Right lobe of liver (tissue), 6 donors: Measurements from ENCODE around the gene KDM1A. TPM values are rescaled to one million over a fixed set of nuclear protein-coding genes. Genes with fewer than 3 reads are reported as not detected.
"Not testable (repeated sequence)": the region's sequence is repeated elsewhere in the genome, so short reads cannot be mapped to it uniquely, and the experiment has no call there.

ENCODE experiments used
- ATAC-seq, 4 donors: fragments of 200-7000 bp; cut with Tn5 transposase; one replicate each; pipeline ENCODE4 v1.9.1; 2020; ENCODE audit warnings: mild to moderate bottlenecking in 4 of 4, moderate library complexity in 4 of 4
- DNase-seq, 3 donors: peaks; one replicate each; pipeline ENCODE4 v3.0.0-alpha.2; 2020
- H3K27ac ChIP-seq, 3 donors: fragments of 200-600 bp; one replicate each; pipeline ENCODE4 v1.8.0; 2022
- H3K27me3 ChIP-seq, 2 donors: fragments of 200-600 bp; one replicate each; pipeline ENCODE4 v1.8.0; 2022
- H3K36me3 ChIP-seq, 4 donors: fragments of 200-600 bp; sonication (generic) in 1 of 4; one replicate each; pipeline versions ENCODE4 v1.5.1 to v1.8.0; 2017 to 2022; ENCODE audit warnings: control low read depth in 1 of 4
- H3K4me1 ChIP-seq, 4 donors: fragments of 200-600 bp; sonication (generic) in 1 of 4; one replicate each; pipeline versions ENCODE4 v1.5.1 to v1.8.0; 2017 to 2022; ENCODE audit warnings: control low read depth in 1 of 4
- H3K4me3 ChIP-seq, 3 donors: fragments of 200-600 bp; one replicate each; pipeline ENCODE4 v1.8.0; 2022
- H3K9me3 ChIP-seq, 4 donors: fragments of 200-600 bp; sonication (generic) in 1 of 4; one replicate each; pipeline versions ENCODE4 v1.5.1 to v1.8.0; 2017 to 2022; ENCODE audit warnings: control low read depth in 1 of 4
- CTCF ChIP-seq, 4 donors: fragments of 200-600 bp in 3 of 4; fragments of 450-650 bp in 1 of 4; IDR thresholded peaks; one replicate each; pipeline versions ENCODE4 v1.5.1 to v1.8.0; 2016 to 2022; ENCODE audit warnings: antibody characterized with exemption in 4 of 4, mild to moderate bottlenecking in 2 of 4
- POLR2A ChIP-seq: fragments of 450-650 bp; IDR thresholded peaks from one replicate; pipeline ENCODE4 v1.6.1; 2017; ENCODE audit warnings: antibody characterized with exemption, mild to moderate bottlenecking
- WGBS: methylation state at CpG from one replicate; pipeline ENCODE4 v1.1.6; 2018; ENCODE audit warnings: low coverage, low lambda C conversion rate; ENCODE audit not compliant: insufficient coverage; ENCODE audit errors: missing lambda C conversion rate; 5-methylcytosine and 5-hydroxymethylcytosine counted together
- intact Hi-C, 2 donors: fragments of 100-400 bp; cut with DNase I; formaldehyde crosslinking; loops; one replicate each; pipeline versions ENCODE4 v1.11.2 to v1.14.1; 2022
- total RNA-seq, 6 experiments: library from RNA; depleted of rRNA in 2 of 6; stranded (reverse); fragments of >200 nt in 2 of 6; fragmentation: NEBNext Ultra II Directional in 3 of 6; extraction: Animal tissue kit (Norgen Biotek cat#: 25700) in 3 of 6; gene quantifications; one replicate each; pipeline versions ENCODE4 v1.1.0 to v1.2.4, GENCODE V29; 2016 to 2023
- donor health status: DM: no; HTN: yes; CAD: no.
- donor health status: DM: no; HTN: no; CAD: no.
- donor health status: DM: no; HTN: no; CAD: no.
- donor health status: DM: no; HTN: yes; CAD: no.
- donor health status: DM: no; HTN: yes; CAD: no.

Gene KDM1A
- total RNA-seq, 6 experiments from 2014 or later = 15.3 to 22.2 (median 18.6) TPM

- intact Hi-C loops = loop anchor here in 1 of 2 donors (10.0 kb wide), 1 partner anchor 207 kb away; no protein-coding TSS in a partner anchor
- ATAC-seq (no peak), DNase-seq (no peak)
- Histone ChIP-seq H3K27ac (no peak overlapping the region), H3K4me1 (no peaks in the 10 kb centered on the region), H3K27me3 (no peaks in the 10 kb centered on the region), H3K4me3 (no peak overlapping the region), H3K9me3 (no peaks in the 10 kb centered on the region), H3K36me3 (no peaks in the 10 kb centered on the region)
- 60% methylated on average over 1 of the region's 3 CpGs for WGBS
- TF ChIP-seq CTCF (IDR thresholded peaks at IDR 0.05) = no peak
- no peak for TF ChIP-seq POLR2A
These were observed 41.0 kb upstream of the KDM1A start for GRCh38 chr1:22978299-22978698.

- not testable (repeated sequence) for H3K9me3 ChIP-seq, H3K27ac ChIP-seq, ATAC-seq, H3K4me3 ChIP-seq, DNase-seq, H3K4me1 ChIP-seq, H3K27me3 ChIP-seq, H3K36me3 ChIP-seq
- WGBS = 81% methylated on average over 3 of the region's 3 CpGs
- intact Hi-C loops = loop anchor here in 1 of 2 donors (10.0 kb wide), 1 partner anchor 204 kb away; no protein-coding TSS in a partner anchor
These were observed 38.8 kb upstream of the KDM1A start for GRCh38 chr1:22980471-22980790.

GRCh38 chr1:22983944-22984343, 35.3 kb upstream of the KDM1A start:
- H3K36me3 ChIP-seq = no peaks in the 10 kb centered on the region
- no peak for DNase-seq
- H3K4me1 ChIP-seq = no peaks in the 10 kb centered on the region
- H3K9me3 ChIP-seq = no peaks in the 10 kb centered on the region
- H3K27ac ChIP-seq = no peak overlapping the region
- no peak overlapping the region for H3K4me3 ChIP-seq
- no peaks in the 10 kb centered on the region for H3K27me3 ChIP-seq
- intact Hi-C loops = loop anchor here in 1 of 2 donors (10.0 kb wide), 1 partner anchor 201 kb away; no protein-coding TSS in a partner anchor
- no peak for ATAC-seq
- WGBS = 20% methylated on average over 2 of the region's 4 CpGs
- TF ChIP-seq CTCF (IDR thresholded peaks at IDR 0.05) (no peak), POLR2A (no peak)

- H3K27ac ChIP-seq, H3K4me1 ChIP-seq, H3K9me3 ChIP-seq, ATAC-seq, H3K27me3 ChIP-seq, intact Hi-C loops, DNase-seq, H3K36me3 ChIP-seq, H3K4me3 ChIP-seq: not testable (repeated sequence)
- 54% methylated on average over 3 of the region's 3 CpGs for WGBS
These were observed 26.9 kb upstream of the KDM1A start for GRCh38 chr1:22992384-22992783.

GRCh38 chr1:22993220-22993795, 26.0 kb upstream of the KDM1A start:
- H3K4me1 ChIP-seq, ATAC-seq, H3K9me3 ChIP-seq, H3K27ac ChIP-seq, H3K27me3 ChIP-seq, H3K4me3 ChIP-seq, intact Hi-C loops, DNase-seq, H3K36me3 ChIP-seq: not testable (repeated sequence)
- WGBS = 72% methylated on average over 2 of the region's 6 CpGs

- Histone ChIP-seq H3K4me3 (no peak overlapping the region), H3K27me3 (no peaks in the 10 kb centered on the region), H3K9me3 (no peaks in the 10 kb centered on the region), H3K4me1 (no peaks in the 10 kb centered on the region), H3K27ac (no peak overlapping the region), H3K36me3 (no peaks in the 10 kb centered on the region)
- TF ChIP-seq POLR2A = no peak
- TF ChIP-seq CTCF (IDR thresholded peaks at IDR 0.05) = no peak
- no peak for ATAC-seq
- intact Hi-C loops = no loop called here
- DNase-seq = no peak
These were observed 23.5 kb upstream of the KDM1A start for GRCh38 chr1:22995774-22996173.

- ATAC-seq, H3K4me1 ChIP-seq: not testable (repeated sequence)
These were observed 21.7 kb upstream of the KDM1A start for GRCh38 chr1:22997528-22997927.

GRCh38 chr1:23000133-23000532, 19.1 kb upstream of the KDM1A start:
- H3K4me3 ChIP-seq, H3K27me3 ChIP-seq, ATAC-seq, H3K36me3 ChIP-seq, DNase-seq, H3K4me1 ChIP-seq, H3K27ac ChIP-seq, H3K9me3 ChIP-seq, intact Hi-C loops: not testable (repeated sequence)
- WGBS = 79% methylated on average over 3 of the region's 3 CpGs

More at GRCh38 chr1:22997528-22997927, 21.7 kb upstream of the KDM1A start:
- H3K27me3 ChIP-seq, H3K36me3 ChIP-seq, DNase-seq, H3K27ac ChIP-seq, H3K9me3 ChIP-seq, intact Hi-C loops, H3K4me3 ChIP-seq: not testable (repeated sequence)
- 55% methylated on average over 4 of the region's 5 CpGs for WGBS

GRCh38 chr1:23002218-23002617, 17.1 kb upstream of the KDM1A start:
- ATAC-seq, H3K4me3 ChIP-seq, H3K36me3 ChIP-seq, H3K9me3 ChIP-seq, H3K4me1 ChIP-seq, intact Hi-C loops, DNase-seq, H3K27ac ChIP-seq, H3K27me3 ChIP-seq: not testable (repeated sequence)
- 75% methylated on average over 1 of the region's 7 CpGs for WGBS
